H9 (cell line): ENCODE data around the gene POLN. TPM values are rescaled to one million over a fixed set of nuclear protein-coding genes. Genes with fewer than 3 reads are reported as not detected.

Experiments used
- DNase-seq: peaks from one replicate; pipeline ENCODE4 v3.0.0-alpha.2; 2017
- H2AFZ ChIP-seq: one replicate; pipeline ENCODE4 v1.6.1; 2013; ENCODE audit warnings: mild to moderate bottlenecking, low read length, control low read depth, moderate library complexity
- H2AK5ac ChIP-seq: 2 replicates; pipeline ENCODE4 v1.6.1; 2013; ENCODE audit warnings: low read length, control low read depth, mixed read lengths; ENCODE audit not compliant: insufficient read length
- H2BK120ac ChIP-seq: one replicate; pipeline ENCODE4 v1.6.1; 2013; ENCODE audit warnings: low read depth, mild to moderate bottlenecking, low read length, control low read depth, inconsistent platforms; ENCODE audit not compliant: poor library complexity, severe bottlenecking
- H2BK12ac ChIP-seq: 2 replicates; pipeline ENCODE4 v1.6.1; 2013; ENCODE audit warnings: low read length, control low read depth, mixed read lengths, low read depth; ENCODE audit not compliant: insufficient read length
- H2BK15ac ChIP-seq: 2 replicates; pipeline ENCODE4 v1.6.1; 2013; ENCODE audit warnings: low read depth, low read length, control low read depth
- H2BK20ac ChIP-seq: one replicate; pipeline ENCODE4 v1.6.1; 2013; ENCODE audit warnings: low read depth, mild to moderate bottlenecking, low read length, control low read depth, inconsistent platforms; ENCODE audit not compliant: poor library complexity, severe bottlenecking
- H2BK5ac ChIP-seq: 2 replicates; pipeline ENCODE4 v1.6.1; 2013; ENCODE audit warnings: low read length, control low read depth, mixed read lengths; ENCODE audit not compliant: insufficient read length
- H3K14ac ChIP-seq: 2 replicates; pipeline ENCODE4 v1.6.1; 2013; ENCODE audit warnings: low read length, control low read depth; ENCODE audit not compliant: insufficient read depth
- H3K18ac ChIP-seq: 2 replicates; pipeline ENCODE4 v1.6.1; 2013; ENCODE audit warnings: low read depth, mild to moderate bottlenecking, mixed read lengths, low read length, control low read depth; ENCODE audit not compliant: insufficient read length
- H3K23ac ChIP-seq: 2 replicates; pipeline ENCODE4 v1.6.1; 2013; ENCODE audit warnings: low read length, control low read depth, mixed read lengths, low read depth; ENCODE audit not compliant: insufficient read length
- H3K23me2 ChIP-seq: 2 replicates; pipeline ENCODE4 v1.6.1; 2013; ENCODE audit warnings: low read depth, mild to moderate bottlenecking, mixed read lengths, low read length, control low read depth; ENCODE audit not compliant: insufficient read length, poor library complexity, severe bottlenecking
- H3K27ac ChIP-seq: 2 replicates; pipeline ENCODE4 v1.5.1; 2013; ENCODE audit warnings: low read length, control low read depth, mixed read lengths, low read depth; ENCODE audit not compliant: insufficient read length
- H3K27me3 ChIP-seq: 2 replicates; pipeline ENCODE4 v1.6.1; 2013; ENCODE audit warnings: low read length, control low read depth, inconsistent platforms; ENCODE audit not compliant: insufficient read depth
- H3K4ac ChIP-seq: 2 replicates; pipeline ENCODE4 v1.6.1; 2013; ENCODE audit warnings: low read depth, mild to moderate bottlenecking, control low read depth, inconsistent platforms, low read length, moderate library complexity
- H3K4me1 ChIP-seq: 2 replicates; pipeline ENCODE4 v1.6.1; 2013; ENCODE audit warnings: low read length, control low read depth, inconsistent platforms; ENCODE audit not compliant: insufficient read depth
- H3K4me2 ChIP-seq: 2 replicates; pipeline ENCODE4 v1.6.1; 2013; ENCODE audit warnings: low read length, control low read depth, mixed read lengths; ENCODE audit not compliant: insufficient read length, insufficient read depth
- H3K56ac ChIP-seq: 2 replicates; pipeline ENCODE4 v1.6.1; 2013; ENCODE audit warnings: low read depth, mild to moderate bottlenecking, mixed read lengths, low read length, control low read depth; ENCODE audit not compliant: insufficient read length
- H3K79me1 ChIP-seq: 2 replicates; pipeline ENCODE4 v1.6.1; 2013; ENCODE audit warnings: low read depth, mild to moderate bottlenecking, moderate library complexity, low read length, control low read depth, inconsistent platforms; ENCODE audit not compliant: insufficient read depth, poor library complexity, severe bottlenecking
- H3K79me2 ChIP-seq: 2 replicates; pipeline ENCODE4 v1.6.1; 2013; ENCODE audit warnings: low read length, control low read depth, inconsistent platforms; ENCODE audit not compliant: insufficient read depth
- H3K9ac ChIP-seq: 2 replicates; pipeline ENCODE4 v1.6.1; 2013; ENCODE audit warnings: low read length, control low read depth, mixed read lengths; ENCODE audit not compliant: insufficient read length; ENCODE audit errors: extremely low read depth
- H3K9me3 ChIP-seq: one replicate; pipeline ENCODE4 v1.6.1; 2013; ENCODE audit warnings: low read depth, low read length, inconsistent platforms; ENCODE audit not compliant: control insufficient read depth
- H3T11ph ChIP-seq: one replicate; pipeline ENCODE4 v1.6.1; 2013; ENCODE audit warnings: mild to moderate bottlenecking, low read length, control low read depth, inconsistent platforms
- H4K20me1 ChIP-seq: one replicate; pipeline ENCODE4 v1.6.1; 2013; ENCODE audit not compliant: control insufficient read depth, insufficient read length, insufficient read depth
- H4K5ac ChIP-seq: 2 replicates; pipeline ENCODE4 v1.6.1; 2013; ENCODE audit warnings: low read depth, mild to moderate bottlenecking, mixed read lengths, low read length, control low read depth; ENCODE audit not compliant: insufficient read length
- H4K8ac ChIP-seq: replicated peaks from 2 replicates; pipeline ENCODE4 v1.6.1; 2013; ENCODE audit warnings: low read length, control low read depth, mixed read lengths, low read depth; ENCODE audit not compliant: insufficient read length
- H4K91ac ChIP-seq: 2 replicates; pipeline ENCODE4 v1.6.1; 2013; ENCODE audit warnings: low read depth, mild to moderate bottlenecking, moderate library complexity, mixed read lengths, low read length, control low read depth; ENCODE audit not compliant: insufficient read length
- H3K27ac Mint-ChIP-seq, 3 experiments: 2 replicates in 2 of 3; 3 replicates in 1 of 3; pipeline ENCODE4 v1.8.0; 2020 to 2021; ENCODE audit warnings: mixed read lengths in 3 of 3, mild to moderate bottlenecking in 1 of 3, moderate library complexity in 1 of 3
- H3K27me3 Mint-ChIP-seq: 2 replicates; pipeline ENCODE4 v1.8.0; 2021; ENCODE audit warnings: low read depth, mild to moderate bottlenecking, moderate library complexity, mixed read lengths
- H3K36me3 Mint-ChIP-seq, 3 experiments: 2 replicates in 2 of 3; 3 replicates in 1 of 3; pipeline ENCODE4 v1.8.0; 2020 to 2021; ENCODE audit warnings: low read depth in 3 of 3, mixed read lengths in 3 of 3; ENCODE audit not compliant: insufficient read depth in 1 of 3
- H3K4me1 Mint-ChIP-seq, 2 experiments: 2 replicates each; pipeline ENCODE4 v1.8.0; 2020; ENCODE audit warnings: mixed read lengths in 2 of 2
- H3K4me3 Mint-ChIP-seq, 2 experiments: 2 replicates in 1 of 2; 3 replicates in 1 of 2; pipeline ENCODE4 v1.8.0; 2020 to 2021; ENCODE audit warnings: mild to moderate bottlenecking in 2 of 2, mixed read lengths in 2 of 2, moderate library complexity in 1 of 2
- H3K9me3 Mint-ChIP-seq, 2 experiments: 2 replicates in 1 of 2; 3 replicates in 1 of 2; pipeline ENCODE4 v1.8.0; 2020; ENCODE audit warnings: mild to moderate bottlenecking in 2 of 2, mixed read lengths in 2 of 2, moderate library complexity in 1 of 2
- WGBS: extraction: QIAGEN DNeasy Blood & Tissue Kit; methylation state at CpG from one replicate; pipeline ENCODE4 v1.1.7; 2013; ENCODE audit warnings: missing lambda C conversion rate, low lambda C conversion rate, mixed read lengths; ENCODE audit not compliant: insufficient read length; ENCODE audit errors: extremely low coverage; 5-methylcytosine and 5-hydroxymethylcytosine counted together
- total RNA-seq: library from RNA; stranded (reverse); gene quantifications from 2 replicates; pipeline ENCODE4 v1.2.1, GENCODE V29; 2021
- TF ChIP-seq, protein P1 (sequence below): fragments of 200-600 bp; sonication (generic); conservative IDR thresholded peaks from 3 replicates; pipeline ENCODE4 v1.8.0; 2021; ENCODE audit warnings: antibody characterized with exemption, mild to moderate bottlenecking

Gene POLN
- total RNA-seq, 1 experiment from 2014 or later = 0.74 TPM

DNA sequence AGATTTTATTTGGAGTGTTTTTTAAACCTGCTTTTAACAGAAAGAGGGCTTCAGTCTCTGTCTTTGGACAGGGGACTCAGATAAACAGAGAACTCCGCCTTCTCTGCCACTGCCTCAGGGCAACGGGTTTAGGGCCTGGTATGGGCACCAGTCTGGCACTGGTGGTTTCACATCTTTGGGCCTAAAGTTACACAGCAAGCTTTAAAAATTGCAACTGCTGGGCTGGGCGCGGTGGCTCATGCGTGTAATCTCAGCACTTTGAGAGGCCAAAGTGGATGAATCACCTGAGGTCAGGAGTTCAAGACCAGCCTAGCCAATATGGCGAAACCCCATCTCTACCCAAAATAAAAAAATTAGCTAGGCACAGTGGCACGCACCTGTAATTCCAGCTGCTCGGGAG is 193.1 kb downstream of the POLN start:
- H3K79me2 ChIP-seq = no peaks in the 10 kb centered on the region
- H3K9me3 Mint-ChIP-seq = no peaks in the 10 kb centered on the region
- H2BK5ac ChIP-seq = no peak overlapping the region
- H3K4me3 Mint-ChIP-seq = no peak overlapping the region
- H3K4me1 Mint-ChIP-seq = peaks cover 9 to 13% of the 10 kb centered on the region in 2 experiments
- no peak overlapping the region for H2AK5ac ChIP-seq
- no peaks in the 10 kb centered on the region for H3K27me3 ChIP-seq
- H4K8ac ChIP-seq = no peak overlapping the region
- H3K79me1 ChIP-seq = no peaks in the 10 kb centered on the region
- no peak overlapping the region for H3K27ac Mint-ChIP-seq
- H2BK120ac ChIP-seq = no peak overlapping the region
- peaks cover 53% of the 10 kb centered on the region for H3K27me3 Mint-ChIP-seq
- TF ChIP-seq, protein P1, sequence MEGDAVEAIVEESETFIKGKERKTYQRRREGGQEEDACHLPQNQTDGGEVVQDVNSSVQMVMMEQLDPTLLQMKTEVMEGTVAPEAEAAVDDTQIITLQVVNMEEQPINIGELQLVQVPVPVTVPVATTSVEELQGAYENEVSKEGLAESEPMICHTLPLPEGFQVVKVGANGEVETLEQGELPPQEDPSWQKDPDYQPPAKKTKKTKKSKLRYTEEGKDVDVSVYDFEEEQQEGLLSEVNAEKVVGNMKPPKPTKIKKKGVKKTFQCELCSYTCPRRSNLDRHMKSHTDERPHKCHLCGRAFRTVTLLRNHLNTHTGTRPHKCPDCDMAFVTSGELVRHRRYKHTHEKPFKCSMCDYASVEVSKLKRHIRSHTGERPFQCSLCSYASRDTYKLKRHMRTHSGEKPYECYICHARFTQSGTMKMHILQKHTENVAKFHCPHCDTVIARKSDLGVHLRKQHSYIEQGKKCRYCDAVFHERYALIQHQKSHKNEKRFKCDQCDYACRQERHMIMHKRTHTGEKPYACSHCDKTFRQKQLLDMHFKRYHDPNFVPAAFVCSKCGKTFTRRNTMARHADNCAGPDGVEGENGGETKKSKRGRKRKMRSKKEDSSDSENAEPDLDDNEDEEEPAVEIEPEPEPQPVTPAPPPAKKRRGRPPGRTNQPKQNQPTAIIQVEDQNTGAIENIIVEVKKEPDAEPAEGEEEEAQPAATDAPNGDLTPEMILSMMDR = no peak
- H3K9me3 ChIP-seq = no peaks in the 10 kb centered on the region
- no peak overlapping the region for H4K91ac ChIP-seq
- no peak overlapping the region for H4K5ac ChIP-seq
- H2AFZ ChIP-seq = no peak overlapping the region
- no peak overlapping the region for H3T11ph ChIP-seq
- no peak overlapping the region for H3K18ac ChIP-seq
- H2BK15ac ChIP-seq = no peak overlapping the region
- no peaks in the 10 kb centered on the region for H3K4me1 ChIP-seq
- H3K14ac ChIP-seq = no peak overlapping the region
- no peak overlapping the region for H3K9ac ChIP-seq
- WGBS = no CpG with 5 or more reads among the region's 8 CpGs
- no peak overlapping the region for H3K27ac ChIP-seq
- H3K23ac ChIP-seq = no peak overlapping the region
- H3K4ac ChIP-seq = no peak overlapping the region
- no peak overlapping the region for H3K56ac ChIP-seq
- H4K20me1 ChIP-seq = no peaks in the 10 kb centered on the region
- no peak overlapping the region for H3K4me2 ChIP-seq
- no peak overlapping the region for H2BK20ac ChIP-seq
- no peak overlapping the region for H2BK12ac ChIP-seq
- H3K36me3 Mint-ChIP-seq = no peaks in the 10 kb centered on the region; a peak in 1 of 7 replicates
- DNase-seq = no peak
- no peaks in the 10 kb centered on the region for H3K23me2 ChIP-seq
